Measurements from ENCODE around the gene GSG1L2.

The GSG1L2 gene

DNA sequence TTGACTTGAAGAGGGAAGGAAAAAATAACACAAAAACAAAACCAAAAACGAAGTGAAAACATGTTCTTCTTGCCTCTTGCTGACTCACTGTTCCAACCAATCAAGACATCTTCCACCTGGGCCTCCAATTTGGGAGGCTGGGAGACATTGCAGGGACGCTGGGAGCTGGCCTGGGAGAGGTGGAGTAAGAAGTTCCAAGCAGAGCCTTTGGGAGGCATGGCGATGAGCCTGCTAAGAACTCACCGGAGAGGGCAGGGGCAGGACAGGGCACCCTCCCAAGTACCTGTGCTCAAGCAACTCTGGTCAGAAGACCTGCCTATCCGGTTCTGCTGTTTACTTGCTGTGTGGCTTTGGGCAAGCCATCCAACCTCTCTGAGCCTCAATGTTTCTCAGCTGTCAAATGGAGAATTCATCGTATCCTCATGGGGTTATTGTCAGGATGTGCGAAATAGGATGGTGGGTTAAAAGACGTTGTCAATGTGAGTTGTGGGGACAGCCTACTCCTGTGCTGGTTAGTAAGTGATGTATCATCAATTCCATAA is 3.0 kb upstream of the GSG1L2 start:
- no peak for DNase-seq

DNA sequence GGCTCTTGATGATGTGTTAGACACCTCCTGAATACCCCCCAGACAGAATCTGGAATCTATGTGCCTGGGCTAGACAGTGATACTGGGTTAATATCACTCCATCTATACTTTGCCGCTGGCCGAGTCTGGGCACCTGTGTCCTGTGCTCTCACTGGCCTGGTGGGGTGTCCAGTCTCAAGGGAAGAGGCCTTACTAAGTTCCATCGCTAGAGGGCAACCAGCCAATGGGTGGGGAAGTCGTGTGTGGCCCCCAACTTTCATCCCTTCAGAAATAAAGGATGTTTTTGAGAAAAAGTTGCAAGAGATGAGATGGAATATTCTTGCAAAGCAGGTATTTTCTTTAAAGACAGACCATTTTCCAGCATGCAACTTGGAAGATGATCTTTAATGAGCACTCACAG is 2.2 kb upstream of the GSG1L2 start:
- DNase-seq, result no peak

DNA sequence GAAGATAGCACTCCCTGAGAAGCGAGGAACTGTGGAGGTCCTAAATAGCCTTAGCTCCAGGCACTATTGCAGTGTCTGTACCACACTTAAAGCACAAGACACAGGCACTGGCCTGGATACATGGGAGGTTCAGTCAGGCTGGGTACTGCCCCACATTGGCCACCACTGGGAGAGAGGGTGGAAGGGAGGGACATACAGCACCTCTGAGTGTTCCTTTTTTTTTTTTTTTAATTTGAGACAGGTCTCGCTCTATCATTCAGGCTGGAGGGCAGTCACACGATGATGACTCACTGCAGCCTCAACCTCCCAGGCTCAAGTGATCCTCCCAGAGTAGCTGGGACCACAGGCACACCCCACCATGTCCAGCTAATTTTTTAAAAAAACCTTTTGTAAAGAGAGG is 1.4 kb downstream of the GSG1L2 start:
- DNase-seq, result no peak

DNA sequence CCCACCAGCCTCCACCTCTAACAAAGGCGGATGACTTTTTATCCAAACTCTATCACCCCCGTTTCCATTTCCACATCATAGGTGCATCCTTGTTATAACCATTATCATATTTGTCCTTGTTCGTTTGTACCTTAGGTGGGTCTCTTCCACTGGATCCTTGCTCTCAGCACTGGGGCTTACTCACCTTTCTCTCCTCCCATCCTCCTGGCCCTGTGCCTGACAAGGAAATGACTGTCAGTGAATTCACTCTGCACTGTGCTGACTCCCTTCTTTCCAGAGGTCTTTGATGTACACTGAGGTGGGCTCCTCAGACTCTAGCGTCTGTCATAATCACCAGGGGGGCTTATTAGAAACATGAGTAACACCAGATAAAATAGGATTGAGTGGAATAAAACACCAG is 3.1 kb downstream of the GSG1L2 start:
- DNase-seq, result no peak

DNA sequence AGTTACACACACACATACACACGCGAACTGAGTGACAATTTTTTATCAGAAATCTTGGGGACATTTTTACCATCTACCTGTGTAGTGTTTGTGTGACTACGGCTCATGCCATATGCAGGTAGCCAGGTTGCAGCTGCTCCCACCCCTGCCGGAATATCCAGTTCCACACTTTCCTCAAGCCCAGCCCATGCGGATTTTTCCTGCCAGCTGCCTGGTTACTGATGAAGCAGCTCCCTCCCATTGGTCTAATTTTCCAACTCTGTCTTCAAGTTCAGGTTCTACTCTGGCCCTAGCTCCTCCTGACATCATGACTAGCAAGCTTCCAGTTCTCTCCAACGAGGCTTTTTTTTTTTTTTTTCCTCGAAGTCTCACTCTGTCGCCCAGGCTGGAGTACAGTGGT is 4.8 kb downstream of the GSG1L2 start:
- no peak for DNase-seq

DNA sequence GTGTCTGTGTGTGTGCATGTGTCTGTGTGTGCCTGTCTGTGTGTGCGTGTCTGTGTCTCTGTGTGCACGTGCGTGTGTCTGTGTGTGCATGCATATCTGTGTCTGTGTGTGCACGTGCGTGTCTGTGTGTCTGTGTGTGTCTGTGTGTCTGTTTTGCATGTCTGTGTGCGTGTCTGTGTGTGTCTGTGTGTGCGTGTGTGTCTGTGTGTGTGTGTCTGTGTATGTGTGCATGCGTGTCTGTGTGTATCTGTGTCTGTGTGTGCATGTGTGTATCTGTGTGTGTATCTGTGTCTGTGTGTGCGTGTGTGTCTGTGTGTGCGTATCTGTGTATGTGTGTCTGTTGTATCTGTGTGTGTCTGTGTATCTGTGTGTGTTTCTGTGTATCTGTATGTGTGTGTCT is 5.4 kb downstream of the GSG1L2 start:
- DNase-seq, result no peak

DNA sequence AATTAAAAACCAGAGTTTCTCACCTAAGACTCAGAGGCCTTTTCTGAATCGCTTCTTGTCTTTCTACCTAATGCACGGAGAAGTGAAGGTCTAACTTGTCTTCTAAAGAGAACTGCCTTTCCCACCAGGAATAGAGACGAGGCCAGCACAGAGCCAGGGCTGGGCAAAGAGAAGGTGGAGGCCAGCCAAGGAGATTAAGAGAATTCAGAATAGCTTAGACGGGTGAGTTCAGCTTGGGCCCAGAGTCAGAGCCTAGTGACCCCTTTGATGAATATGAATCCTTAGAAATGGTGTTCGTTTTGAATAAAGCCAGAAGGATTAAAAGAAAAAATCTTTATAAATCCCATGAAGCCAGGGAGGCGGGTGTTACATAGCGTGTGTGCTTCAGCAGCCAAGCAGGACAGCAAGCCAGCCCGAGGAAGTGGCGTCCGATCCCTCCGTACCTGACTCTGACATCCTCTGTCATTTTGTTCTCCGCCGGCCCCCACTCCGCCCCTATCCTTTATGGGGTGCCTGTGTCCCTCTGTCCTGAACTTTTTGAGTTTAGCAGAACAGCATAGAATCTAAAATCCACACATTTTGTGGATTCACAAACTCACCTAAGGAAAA is 7.4 kb downstream of the GSG1L2 start:
- no peak for DNase-seq

- DNase-seq, result no peak
Measured at GRCh38 chr17:9813166-9813565, 8.7 kb downstream of the GSG1L2 start.

DNA sequence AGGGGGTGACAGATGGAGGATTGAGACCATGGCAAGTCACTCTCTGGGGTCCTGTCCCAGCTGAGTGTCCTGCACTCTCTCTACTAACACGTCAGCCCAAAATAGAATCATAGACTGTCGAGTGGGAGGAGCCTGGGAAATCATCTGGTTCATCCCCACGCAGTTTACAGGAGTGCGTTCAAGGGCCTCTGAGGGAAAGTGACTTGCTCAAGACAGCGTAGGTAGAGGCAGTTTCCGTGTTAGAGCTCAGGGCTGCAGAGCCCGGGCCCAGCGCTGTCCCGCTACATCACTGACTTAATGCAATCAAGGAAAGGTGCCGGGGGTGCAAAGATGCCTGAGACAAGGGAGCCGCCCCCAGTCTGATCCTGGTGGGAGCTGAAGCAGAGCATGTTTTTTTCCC is 10.3 kb downstream of the GSG1L2 start:
- no peak for DNase-seq

- no peak for DNase-seq
Measured at GRCh38 chr17:9811086-9811485, 10.8 kb downstream of the GSG1L2 start.

GRCh38 chr17:9810100-9810949 is 11.6 kb downstream of the GSG1L2 start:
- DNase-seq, result no peak

DNA sequence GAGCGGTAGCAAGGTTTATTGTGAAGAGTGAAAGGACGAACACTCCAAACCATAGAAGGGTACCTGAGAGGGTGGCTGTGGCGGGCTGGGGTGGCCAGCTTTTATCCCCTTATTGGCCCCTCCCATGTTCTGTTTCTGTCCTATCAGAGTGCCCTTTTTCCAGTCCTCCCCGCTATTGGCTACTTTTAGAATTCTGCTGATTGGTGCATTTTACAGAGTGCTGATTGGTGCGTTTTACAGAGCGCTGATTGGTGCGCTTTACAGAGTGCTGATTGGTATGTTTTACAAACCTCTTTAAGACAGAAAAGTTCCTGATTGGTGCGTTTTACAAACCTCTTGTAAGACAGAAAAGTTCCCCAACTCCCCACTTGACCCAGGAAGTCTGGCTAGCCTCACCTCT is 12.5 kb downstream of the GSG1L2 start:
- no peak for DNase-seq

- no peak for DNase-seq
Measured at GRCh38 chr17:9806699-9807098, 15.2 kb downstream of the GSG1L2 start.

DNA sequence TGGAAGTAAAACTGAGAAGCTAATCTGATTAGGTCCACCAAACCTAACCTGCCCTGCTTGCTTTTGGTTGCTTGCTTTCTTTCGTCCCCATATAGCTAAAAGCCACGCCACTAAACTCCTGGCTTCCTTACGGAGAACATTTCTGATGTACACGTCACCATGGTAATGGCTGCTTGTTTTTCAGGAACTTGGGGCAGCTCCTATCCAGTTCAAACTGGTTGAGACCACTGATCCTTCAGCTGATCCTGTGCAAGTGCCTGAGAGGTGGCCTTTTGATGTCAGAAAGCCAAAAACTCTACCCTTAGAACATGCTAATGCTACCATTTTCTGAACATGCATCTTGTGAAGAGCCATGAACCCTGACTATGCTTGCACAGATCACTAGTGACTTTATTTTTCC is 16.1 kb downstream of the GSG1L2 start:
- DNase-seq, result no peak

- DNase-seq, result no peak
Measured at GRCh38 chr17:9802697-9803096, 19.2 kb downstream of the GSG1L2 start.

- no peak for DNase-seq
Measured at GRCh38 chr17:9802294-9802693, 19.6 kb downstream of the GSG1L2 start.

DNA sequence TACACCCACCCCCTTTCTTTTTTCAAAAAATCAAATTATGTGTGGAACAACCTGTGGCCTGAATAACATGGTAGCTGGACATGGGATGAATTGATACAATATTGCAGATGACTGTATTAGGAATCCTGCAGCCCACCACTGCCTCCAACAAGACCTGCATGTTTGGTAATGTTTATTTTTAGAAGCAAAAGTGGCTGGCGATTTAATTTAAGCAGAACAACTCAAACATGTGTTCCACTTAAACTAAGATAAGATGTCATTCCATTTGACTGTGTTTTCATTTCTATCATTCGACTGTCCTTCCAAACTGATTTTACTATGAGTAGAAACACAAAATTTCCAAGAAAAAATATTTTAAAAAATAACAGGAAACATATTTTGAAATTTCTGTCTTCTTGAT is 20.4 kb downstream of the GSG1L2 start:
- DNase-seq, result no peak

DNA sequence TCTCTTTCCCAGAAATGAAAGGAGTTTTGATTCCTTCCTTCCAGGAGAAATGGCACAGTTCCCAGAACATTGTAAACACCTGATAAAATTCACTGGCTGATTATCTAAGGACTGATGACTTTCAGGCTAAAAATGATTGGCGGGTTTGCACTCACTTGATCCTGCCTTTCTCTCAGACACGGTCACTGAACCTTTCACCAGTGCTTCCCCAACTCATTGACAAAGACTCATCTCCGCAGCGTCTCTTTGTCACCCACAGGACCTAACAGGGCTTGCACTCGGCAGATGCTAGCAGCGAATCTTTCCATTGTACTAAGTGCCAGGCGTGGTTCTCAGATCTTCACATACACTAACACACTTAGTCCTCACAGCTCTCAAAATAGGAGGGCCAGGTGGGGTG is 23.2 kb downstream of the GSG1L2 start:
- DNase-seq, result no peak

DNA sequence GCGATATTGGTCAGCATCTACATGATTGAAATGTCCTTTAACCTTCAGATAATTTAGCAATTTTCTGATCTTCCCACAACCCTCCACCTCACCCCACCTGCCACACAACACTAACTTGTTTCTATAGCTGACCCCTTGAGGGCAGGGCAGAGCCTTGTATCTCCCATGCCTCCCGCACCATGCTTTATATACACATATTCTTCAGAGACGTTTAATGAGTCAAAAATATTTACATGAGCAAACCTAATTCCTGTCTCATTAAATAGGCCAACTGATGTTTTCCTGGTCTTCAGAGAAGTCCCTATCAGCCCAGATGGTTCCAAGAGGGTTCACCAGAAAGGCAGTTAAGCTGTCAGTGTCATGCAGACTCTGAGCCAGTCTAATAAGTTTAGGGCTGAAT is 23.9 kb downstream of the GSG1L2 start:
- DNase-seq, result no peak

DNA sequence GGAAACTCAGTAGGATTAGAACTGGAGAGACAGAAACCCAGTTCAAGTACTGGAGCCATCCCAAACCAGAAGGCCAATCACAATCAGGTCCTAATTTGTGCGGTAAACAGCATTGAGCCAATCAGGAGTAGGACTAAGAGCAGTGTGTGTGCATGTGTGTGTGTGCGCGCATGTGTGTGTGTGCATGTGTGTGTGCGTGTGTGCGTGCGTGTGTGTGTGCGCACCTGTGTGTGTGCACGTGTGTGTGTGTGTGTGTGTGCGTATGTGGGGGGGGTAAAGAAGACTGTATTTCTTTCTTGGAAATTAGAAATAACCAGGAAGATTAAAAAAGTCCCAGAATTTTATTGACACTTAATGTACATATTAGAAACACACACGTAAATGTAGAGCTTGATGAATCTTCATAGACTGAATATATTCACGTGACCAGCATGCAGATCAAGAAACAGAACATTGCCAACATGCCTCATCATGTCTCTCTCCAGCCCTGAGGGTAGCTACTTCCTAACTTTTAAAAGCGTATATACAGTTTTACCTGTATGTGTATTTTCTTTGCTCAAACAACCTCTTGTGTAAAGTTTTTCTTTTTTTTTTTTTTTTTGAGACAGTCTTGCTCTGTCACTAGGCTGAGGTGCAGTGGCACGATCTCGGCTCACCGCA is 29.6 kb downstream of the GSG1L2 start:
- no peak for DNase-seq

DNA sequence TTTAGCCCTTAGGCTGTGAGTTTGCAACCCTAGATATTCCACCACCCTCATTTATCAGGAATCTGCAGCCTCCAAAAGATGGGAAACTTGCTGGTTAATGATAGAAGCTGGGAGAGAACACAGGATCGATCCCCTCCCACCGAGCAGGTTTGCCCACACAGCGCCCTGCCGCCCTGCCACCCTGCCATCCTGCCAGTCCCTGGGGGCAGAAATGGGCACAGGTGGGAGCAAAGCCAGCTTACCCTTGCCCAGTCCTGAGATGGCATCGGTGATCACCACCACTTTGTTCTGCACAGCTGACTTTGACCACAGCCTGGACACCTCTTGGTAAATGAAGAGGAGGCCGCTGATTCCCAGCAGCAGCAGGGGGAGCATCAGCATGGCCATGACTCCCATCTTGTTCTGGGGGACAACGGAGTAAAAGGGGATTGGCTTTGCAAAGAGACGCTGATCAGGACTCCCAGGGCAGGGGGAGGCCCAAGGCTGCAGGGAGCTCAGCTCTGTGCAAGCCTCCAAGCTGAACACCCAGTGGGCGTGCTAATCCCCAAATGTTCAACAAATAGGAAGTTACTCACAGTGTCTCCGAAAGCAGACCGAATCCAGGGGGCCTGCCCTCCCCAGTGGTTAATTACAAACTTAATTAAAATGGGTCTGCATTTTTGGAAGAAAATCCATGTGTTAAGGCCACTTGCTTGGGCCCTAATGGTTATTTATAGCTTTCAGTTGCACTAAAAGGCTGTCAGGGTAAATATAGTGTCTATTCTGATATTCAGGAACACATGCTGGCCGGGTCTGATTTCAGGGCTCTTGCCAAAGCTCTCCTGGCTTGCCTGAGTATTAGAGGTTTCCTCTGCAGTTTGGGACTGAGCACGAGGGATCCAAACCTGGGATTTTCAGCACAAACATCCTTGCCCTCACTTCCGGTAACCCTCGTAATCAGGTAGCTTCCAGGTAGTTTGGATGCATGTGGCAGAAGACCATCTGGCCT is 30.7 kb downstream of the GSG1L2 start, which contains the start of gene DHRS7C:
DHRS7C (minus strand) TSS at position 704 of the 988 bp plus-strand sequence; CDS start at position 396, 308 bp downstream.
- DNase-seq, result no peak

DNA sequence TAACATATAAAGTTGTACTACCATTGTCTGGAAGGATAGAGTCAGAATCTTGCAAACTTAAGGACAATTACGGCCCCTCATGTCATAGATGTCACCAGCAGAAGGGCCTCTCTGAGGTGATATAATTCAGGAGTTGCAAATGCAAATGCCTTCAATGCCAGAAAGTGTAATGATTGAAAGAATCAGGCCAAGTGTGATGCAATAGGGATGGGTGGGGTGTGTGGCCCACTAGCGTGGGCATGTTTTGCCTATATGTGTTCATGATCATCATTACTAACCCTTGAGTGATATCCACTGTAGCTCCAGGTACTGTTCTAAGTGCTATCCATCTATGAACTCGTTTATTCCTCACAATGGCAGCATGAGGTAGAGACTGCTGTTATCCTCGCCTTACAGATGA is 31.6 kb downstream of the GSG1L2 start:
- DNase-seq, result no peak

DNA sequence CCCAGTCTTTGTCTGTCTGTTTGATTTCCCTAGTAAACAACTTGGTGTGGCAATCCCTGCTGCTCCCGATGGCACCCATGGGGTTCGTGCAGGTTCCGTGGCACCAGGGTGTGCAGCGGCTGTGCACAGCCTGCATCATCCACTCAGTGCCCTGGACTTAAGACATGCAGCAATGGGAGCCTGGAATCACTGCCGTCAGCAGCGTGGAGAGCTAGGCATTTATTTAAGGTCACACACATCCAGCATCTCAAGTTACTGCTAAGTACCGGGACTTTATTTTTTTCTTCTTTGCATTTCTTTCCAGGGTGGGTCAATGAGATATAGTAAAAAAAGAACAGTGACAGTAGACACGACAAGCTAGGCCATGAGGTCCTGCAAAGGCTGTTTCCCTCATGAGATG is 33.3 kb downstream of the GSG1L2 start:
- DNase-seq, result no peak
